ENCODE measurements around the gene SLC25A48.

- TF ChIP-seq CTCF (IDR thresholded peaks at IDR 0.05) (no peak), POLR2A (IDR thresholded peaks at IDR 0.05) (no peak)
Measured at GRCh38 chr5:135894276-135894675, 59.8 kb downstream of the SLC25A48 start.
